ENCODE measurements around the gene MYCBP2. TPM values are rescaled to one million over a fixed set of nuclear protein-coding genes. Genes with fewer than 3 reads are reported as not detected.

MYCBP2 gene
- total RNA-seq, 2 donors from 2014 or later, result 41.2 to 42.6 TPM

- Histone ChIP-seq H3K9ac (ENCODE audit: low read depth in 2 of 2, low read length in 2 of 2) (no peak overlapping the region), H3K36me3 (no peaks in the 10 kb centered on the region), H3K4me3 (no peak overlapping the region), H3K27ac (no peak overlapping the region), H3K9me3 (no peaks in the 10 kb centered on the region), H3K4me1 (no peaks in the 10 kb centered on the region), H3K27me3 (no peaks in the 10 kb centered on the region)
- intact Hi-C loops (cut with DNase I), result loop anchor here (10.0 kb wide), 1 partner anchor 138 kb away; no protein-coding TSS in a partner anchor
- no peak for DNase-seq
- no peak for TF ChIP-seq CTCF (IDR thresholded peaks at IDR 0.05)
Observed at GRCh38 chr13:77337159-77337558, 10.3 kb upstream of the MYCBP2 start.

GRCh38 chr13:77335543-77335942 lies 8.6 kb upstream of the MYCBP2 start:
- H3K9me3 ChIP-seq, result no peaks in the 10 kb centered on the region
- H3K27ac ChIP-seq, result no peak overlapping the region
- H3K9ac ChIP-seq (ENCODE audit: low read depth in 2 of 2, low read length in 2 of 2), result no peak overlapping the region
- no peak overlapping the region for H3K4me3 ChIP-seq
- TF ChIP-seq CTCF (IDR thresholded peaks at IDR 0.05), result no peak
- H3K27me3 ChIP-seq, result no peaks in the 10 kb centered on the region
- DNase-seq, result no peak
- H3K4me1 ChIP-seq, result no peaks in the 10 kb centered on the region
- no peaks in the 10 kb centered on the region for H3K36me3 ChIP-seq
- intact Hi-C loops (cut with DNase I), result loop anchor here (10.0 kb wide), 1 partner anchor 139 kb away; no protein-coding TSS in a partner anchor

GRCh38 chr13:77333594-77333993 lies 6.7 kb upstream of the MYCBP2 start:
- no peak overlapping the region for H3K27ac ChIP-seq
- peaks cover 4% of the 10 kb centered on the region for H3K4me1 ChIP-seq
- DNase-seq, result no peak
- H3K9me3 ChIP-seq, result no peaks in the 10 kb centered on the region
- intact Hi-C loops (cut with DNase I), result loop anchor here (10.0 kb wide), 1 partner anchor 141 kb away; no protein-coding TSS in a partner anchor
- no peaks in the 10 kb centered on the region for H3K36me3 ChIP-seq
- H3K9ac ChIP-seq (ENCODE audit: low read depth in 2 of 2, low read length in 2 of 2), result no peak overlapping the region
- H3K27me3 ChIP-seq, result no peaks in the 10 kb centered on the region
- TF ChIP-seq CTCF (IDR thresholded peaks at IDR 0.05), result no peak
- no peak overlapping the region for H3K4me3 ChIP-seq

- no peak overlapping the region for H3K9ac ChIP-seq (ENCODE audit: low read depth in 2 of 2, low read length in 2 of 2)
- H3K4me1 ChIP-seq, result peaks cover 4% of the 10 kb centered on the region
- H3K36me3 ChIP-seq, result no peaks in the 10 kb centered on the region
- no peak for TF ChIP-seq CTCF (IDR thresholded peaks at IDR 0.05)
- no peaks in the 10 kb centered on the region for H3K27me3 ChIP-seq
- no peak overlapping the region for H3K27ac ChIP-seq
- H3K4me3 ChIP-seq, result no peak overlapping the region
- intact Hi-C loops (cut with DNase I), result loop anchor here (10.0 kb wide), 1 partner anchor 143 kb away; no protein-coding TSS in a partner anchor
- DNase-seq, result no peak
- H3K9me3 ChIP-seq, result no peaks in the 10 kb centered on the region
Observed at GRCh38 chr13:77331421-77331820, 4.5 kb upstream of the MYCBP2 start.

- intact Hi-C loops (cut with DNase I), result loop anchor here (10.0 kb wide), 1 partner anchor 145 kb away; no protein-coding TSS in a partner anchor
- TF ChIP-seq CTCF (IDR thresholded peaks at IDR 0.05), result no peak
Observed at GRCh38 chr13:77329911-77330584, 3.2 kb upstream of the MYCBP2 start.

More at GRCh38 chr13:77329911-77330584, 3.2 kb upstream of the MYCBP2 start:
- H3K27me3 ChIP-seq, result no peaks in the 10 kb centered on the region
- peak overlapping the region; percentile 93 for H3K27ac ChIP-seq
- H3K36me3 ChIP-seq, result no peaks in the 10 kb centered on the region
- peaks cover 4% of the 10 kb centered on the region for H3K4me1 ChIP-seq
- no peaks in the 10 kb centered on the region for H3K9me3 ChIP-seq
- DNase-seq, result no peak
- peak overlapping the region; percentile 92 for H3K4me3 ChIP-seq
- H3K9ac ChIP-seq (ENCODE audit: low read depth in 2 of 2, low read length in 2 of 2), result peak overlapping the region; percentile 72 to 84

All from colonic mucosa (tissue), 4 donors.